Posterior cingulate gyrus (tissue), 11 donors: ENCODE measurements around the gene GPR78.
A peak's percentile ranks its signal among the peaks of the same experiment; 100 is the strongest.

Experiments
- DNase-seq, 10 donors: peaks; one replicate each; pipeline versions ENCODE4 v3.0.0 to v3.0.0-alpha.2; 2020 to 2021; ENCODE audit warnings: mixed read lengths in 3 of 10
- intact Hi-C: fragments of 100-400 bp; cut with DNase I; formaldehyde crosslinking; loops from one replicate; pipeline ENCODE4 v1.15.1; 2023

Gene GPR78, protein sequence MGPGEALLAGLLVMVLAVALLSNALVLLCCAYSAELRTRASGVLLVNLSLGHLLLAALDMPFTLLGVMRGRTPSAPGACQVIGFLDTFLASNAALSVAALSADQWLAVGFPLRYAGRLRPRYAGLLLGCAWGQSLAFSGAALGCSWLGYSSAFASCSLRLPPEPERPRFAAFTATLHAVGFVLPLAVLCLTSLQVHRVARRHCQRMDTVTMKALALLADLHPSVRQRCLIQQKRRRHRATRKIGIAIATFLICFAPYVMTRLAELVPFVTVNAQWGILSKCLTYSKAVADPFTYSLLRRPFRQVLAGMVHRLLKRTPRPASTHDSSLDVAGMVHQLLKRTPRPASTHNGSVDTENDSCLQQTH

DNA sequence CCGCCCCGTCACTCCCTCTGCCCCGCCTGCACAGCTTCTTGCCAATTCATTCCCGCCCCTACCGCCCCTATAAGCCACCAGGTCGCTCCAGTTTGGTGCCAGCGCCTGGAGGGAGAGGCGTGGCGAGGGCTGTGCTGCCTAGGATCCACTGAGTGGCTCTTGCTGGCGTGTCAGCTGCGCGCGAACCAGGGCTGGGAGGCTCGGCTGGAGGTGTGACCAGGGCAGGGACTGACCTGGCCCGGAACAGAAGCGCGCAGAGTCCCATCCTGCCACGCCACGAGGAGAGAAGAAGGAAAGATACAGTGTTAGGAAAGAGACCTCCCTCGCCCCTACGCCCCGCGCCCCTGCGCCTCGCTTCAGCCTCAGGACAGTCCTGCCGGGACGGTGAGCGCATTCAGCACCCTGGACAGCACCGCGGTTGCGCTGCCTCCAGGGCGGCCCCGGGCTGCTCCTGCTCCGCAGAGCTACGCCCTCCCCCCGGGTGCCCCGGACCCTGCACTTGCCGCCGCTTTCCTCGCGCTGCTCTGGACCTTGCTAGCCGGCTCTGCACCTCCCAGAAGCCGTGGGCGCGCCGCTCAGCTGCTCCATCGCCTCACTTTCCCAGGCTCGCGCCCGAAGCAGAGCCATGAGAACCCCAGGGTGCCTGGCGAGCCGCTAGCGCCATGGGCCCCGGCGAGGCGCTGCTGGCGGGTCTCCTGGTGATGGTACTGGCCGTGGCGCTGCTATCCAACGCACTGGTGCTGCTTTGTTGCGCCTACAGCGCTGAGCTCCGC, at the start of gene GPR78:
GPR78 (plus strand) TSS at position 72 of the 773 bp plus-strand sequence; CDS start at position 663, 591 bp downstream.
- DNase-seq: peak in 3 of 10 donors; percentile 68 to 84 (median 82)
- intact Hi-C loops: no loop called here

DNA sequence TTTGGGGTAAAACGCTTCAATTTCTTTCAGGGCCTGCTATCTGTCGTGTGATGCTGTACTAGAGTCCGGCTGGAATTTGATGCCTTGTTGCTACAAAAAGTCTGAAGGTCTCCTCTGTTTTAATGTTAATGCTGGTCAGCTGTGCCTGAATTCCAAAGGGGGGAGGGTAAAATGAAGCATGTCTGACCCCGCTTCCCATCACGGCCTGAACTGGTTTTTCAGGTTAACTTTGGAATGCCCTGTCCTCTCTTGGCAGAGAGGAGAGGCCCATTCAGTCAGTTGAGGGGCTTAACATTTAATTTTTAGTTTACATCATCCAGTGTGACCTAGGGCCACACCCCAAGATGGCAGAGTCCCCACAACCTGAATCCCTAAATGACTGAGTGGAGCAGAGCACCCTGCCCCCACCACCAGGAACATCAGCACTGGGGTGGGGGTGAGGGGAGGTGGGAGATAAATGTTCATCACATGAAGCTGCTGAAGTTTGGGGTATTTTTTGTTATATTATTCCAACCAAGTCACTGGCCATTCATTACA, 47.9 kb upstream of the GPR78 start:
- intact Hi-C loops: no loop called here
- DNase-seq: peak in 2 of 10 donors; percentile 5 to 20

DNA sequence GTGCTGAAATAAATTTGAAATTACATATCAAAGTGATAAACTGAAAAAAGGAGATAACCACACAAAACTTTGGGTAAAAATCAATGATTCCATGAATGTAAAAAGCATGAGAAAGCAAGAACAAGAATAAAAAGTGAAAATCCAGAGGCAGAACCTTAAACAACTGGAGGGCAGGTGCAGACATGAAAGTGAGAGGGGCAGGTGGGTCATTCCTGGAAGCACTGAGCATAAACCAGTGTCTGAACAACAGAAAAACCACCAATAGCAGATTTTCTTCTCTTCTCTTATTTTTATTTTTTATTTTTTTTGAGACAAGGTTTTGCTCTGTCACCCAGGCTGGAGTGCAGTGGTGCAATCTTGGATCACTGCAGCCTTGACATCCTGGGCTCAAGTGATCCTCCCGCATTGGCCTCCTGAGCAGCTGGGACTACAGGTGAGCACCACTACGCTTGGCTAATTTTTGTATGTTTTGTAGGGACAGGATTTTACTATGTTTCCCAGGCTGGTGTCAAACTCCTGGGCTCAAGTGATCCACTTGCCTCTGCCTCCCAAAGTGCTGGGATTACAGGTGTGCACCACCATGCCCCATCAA, 46.8 kb upstream of the GPR78 start:
- intact Hi-C loops: no loop called here
- DNase-seq: peak in 2 of 10 donors; percentile 11 to 33

DNA sequence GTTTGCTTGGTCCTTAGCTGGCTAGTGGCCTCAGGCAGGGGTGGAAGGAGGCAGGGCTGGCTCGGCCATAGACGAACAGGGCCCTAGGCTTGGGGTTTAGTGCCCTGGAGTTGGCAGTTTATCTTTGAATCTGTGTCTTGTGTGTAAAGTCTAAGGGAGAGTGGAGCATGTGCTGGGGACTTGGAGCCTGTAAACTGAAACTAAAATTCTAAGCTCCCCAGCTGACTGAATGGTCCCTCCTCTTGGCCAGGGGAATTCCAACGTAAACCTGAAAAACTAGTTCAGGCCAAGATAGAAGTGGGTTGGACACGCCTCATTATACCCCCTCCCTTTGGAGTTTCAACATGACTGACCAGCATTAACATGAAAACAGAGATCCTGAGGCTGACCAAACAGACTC, 46.1 kb upstream of the GPR78 start:
- peak in 2 of 10 donors; percentile 38 to 47 for DNase-seq
- intact Hi-C loops: no loop called here

DNA sequence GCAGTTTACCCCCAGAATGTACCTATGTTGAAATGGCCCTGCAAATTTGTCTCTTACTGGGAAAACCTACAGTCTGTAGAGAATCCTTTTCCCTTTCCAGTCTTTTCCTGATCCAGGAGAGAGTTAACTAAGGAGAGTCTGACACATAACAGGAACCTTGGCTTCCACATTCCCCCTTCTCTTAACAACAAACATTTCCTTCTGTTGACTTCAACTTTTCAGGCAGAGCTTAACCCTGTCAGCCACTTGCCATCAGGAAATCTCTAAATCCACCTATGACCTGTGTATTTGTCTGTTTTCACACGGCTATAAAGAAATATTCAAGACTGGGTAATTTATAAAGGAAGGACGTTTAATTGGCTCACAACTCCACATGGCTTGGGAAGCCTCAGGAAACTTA, 45.6 kb upstream of the GPR78 start:
- DNase-seq: no peak
- intact Hi-C loops: no loop called here

DNA sequence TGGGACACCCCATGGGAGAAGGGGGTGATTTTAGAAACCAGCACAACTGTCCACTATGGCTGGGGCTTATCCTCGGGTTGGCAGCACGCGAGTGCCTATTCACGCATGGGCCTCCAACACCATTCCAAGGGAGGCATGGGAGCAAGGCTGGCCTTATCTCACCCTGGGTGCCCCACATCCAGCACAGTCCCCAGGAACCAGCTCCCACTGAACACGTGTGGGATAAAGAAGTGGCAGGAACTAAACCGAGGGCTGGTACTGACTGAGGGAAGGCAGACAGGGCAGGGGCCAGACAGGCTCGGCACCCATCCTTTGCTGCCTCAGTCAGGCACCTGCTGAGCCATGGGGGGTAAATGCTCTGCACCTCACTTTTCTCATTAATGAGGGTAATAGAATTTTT, 43.7 kb upstream of the GPR78 start:
- peak in 2 of 10 donors; percentile 39 to 55 for DNase-seq
- intact Hi-C loops: no loop called here

DNA sequence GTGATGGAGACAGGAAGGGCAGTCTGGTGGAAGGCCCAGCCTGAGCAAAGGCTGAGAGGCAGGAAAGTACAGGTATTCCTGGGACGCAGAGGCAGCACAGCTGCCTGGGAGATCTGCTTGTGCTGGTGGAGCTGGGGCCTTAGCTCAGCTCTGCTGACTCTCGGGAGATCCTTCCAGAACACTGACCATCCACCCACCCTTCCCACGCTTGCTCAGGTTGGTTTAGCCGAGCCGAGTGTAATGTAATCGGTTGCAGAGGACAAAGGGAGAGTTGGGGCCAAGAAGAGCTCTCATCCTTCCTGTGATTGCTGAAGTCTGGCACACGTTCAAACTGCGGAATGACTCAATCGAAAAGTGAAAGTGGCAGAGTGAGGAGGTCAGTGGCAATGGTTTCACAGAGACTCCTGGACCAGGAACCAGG, 43.1 kb upstream of the GPR78 start:
- intact Hi-C loops: no loop called here
- peak in 2 of 10 donors; percentile 59 to 67 for DNase-seq

DNA sequence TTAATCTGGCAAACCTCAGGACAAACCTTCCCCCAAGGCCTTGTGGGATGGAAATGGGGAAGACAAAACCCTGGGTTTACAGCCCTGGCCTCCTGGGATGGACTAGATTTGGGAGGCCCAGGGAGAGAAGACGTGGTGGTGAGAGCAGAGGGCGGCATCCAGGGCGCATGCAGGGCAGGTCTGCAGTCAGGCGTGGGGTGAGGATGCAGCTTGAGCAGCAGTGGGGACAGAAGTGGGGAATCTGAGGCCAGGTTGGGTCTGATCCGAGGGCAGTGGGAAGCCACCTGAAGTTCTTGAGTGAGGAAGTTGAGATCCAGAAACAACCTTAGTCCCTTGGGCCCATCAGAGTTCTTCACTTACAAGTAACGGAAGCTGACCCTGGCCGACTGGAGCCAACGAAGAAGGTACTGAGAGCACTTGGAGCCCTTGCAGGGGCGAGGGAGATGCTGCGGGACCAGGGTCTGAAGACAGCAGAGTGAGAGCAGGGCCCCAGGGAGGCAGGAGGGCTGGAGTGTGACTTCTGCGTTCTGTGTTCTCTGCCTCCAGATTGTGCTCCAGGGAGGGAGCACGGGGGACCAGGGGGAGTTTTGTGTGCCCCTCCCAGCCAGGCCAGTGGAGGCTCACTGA, 42.0 kb upstream of the GPR78 start:
- DNase-seq: peak in 2 of 10 donors; percentile 29 to 52
- intact Hi-C loops: no loop called here

DNA sequence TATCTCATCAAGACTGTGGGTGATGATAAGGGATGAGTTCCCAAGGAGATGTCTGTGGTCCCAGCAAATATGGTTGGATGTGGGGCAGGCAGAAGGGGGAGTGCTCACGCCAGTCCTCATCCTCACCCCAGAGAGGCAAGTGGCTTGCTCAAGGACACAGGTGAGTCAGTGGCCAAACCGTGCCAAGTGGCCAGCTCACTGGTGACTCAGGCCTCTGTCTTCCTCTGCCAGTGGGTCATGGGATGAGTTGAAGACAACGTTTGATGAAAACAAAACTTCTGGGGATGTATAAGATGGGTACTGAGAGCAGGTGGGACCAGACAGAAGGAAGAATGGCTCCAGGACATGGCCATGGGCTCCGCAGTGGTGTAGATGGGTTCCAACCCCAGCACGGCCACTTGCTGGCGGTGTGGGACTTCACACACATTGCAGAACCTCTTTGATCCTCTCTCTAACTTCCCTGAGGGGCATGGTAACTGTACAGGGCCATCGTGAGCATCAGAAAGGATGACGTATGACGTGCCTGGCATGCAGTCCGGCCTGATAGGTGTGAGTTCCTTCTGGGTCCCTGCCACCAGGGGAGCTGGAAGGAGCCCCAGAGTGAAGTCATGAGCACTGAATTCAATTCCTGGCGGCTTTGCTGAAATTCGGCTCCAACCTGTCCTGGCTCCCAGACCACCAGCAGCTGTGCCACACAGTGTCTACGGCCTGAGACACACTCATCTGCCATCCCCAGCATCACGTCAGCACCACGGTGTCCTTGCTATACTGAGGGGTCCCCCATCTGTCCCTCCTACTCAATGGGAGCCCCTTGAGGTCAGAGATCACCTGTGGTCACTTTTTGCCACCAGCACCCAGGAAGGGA, 41.3 kb upstream of the GPR78 start:
- intact Hi-C loops: no loop called here
- DNase-seq: peak in 2 of 10 donors; percentile 35 to 65

DNA sequence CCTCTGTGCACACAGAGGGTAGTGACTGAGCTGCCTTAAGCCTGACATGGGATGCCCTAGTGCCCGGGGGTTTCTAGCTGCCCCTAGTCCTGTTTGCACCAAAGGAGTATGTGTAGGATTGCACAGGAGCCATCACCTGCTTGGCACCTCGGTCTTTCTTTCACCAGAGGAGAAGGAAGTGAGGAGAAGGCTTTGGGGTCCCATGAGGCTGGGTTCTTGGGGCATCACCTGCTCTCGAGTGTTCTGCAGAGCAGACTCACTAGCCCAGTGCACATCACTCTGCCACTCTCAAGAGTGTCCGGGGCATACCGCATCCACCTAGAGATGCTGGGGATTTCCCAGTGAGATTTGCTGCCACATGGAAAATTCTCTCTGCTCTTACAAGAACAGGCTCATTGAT, 40.5 kb upstream of the GPR78 start:
- intact Hi-C loops: no loop called here
- DNase-seq: peak in 3 of 10 donors; percentile 3 to 19 (median 5)

DNA sequence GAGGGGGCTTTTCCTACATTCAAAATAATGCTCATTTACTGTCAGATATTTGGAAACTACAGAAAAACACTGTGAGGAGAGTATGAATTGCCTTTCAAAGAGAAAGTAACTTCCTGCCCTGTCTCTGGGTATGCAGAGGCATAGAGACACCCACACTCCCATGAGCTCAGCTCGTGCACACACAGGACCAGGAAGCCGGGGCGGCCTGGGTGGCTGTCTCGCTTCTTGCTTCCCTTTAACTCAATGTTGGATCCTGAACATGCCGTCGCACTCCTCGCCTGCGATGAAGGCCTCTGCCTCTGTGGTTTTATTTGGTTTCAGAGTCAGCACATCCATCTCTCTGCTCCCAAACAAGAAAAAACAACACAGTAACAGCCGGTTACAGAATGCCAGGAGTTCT, 40.1 kb upstream of the GPR78 start:
- DNase-seq: peak in 2 of 10 donors; percentile 66 to 70
- intact Hi-C loops: no loop called here

DNA sequence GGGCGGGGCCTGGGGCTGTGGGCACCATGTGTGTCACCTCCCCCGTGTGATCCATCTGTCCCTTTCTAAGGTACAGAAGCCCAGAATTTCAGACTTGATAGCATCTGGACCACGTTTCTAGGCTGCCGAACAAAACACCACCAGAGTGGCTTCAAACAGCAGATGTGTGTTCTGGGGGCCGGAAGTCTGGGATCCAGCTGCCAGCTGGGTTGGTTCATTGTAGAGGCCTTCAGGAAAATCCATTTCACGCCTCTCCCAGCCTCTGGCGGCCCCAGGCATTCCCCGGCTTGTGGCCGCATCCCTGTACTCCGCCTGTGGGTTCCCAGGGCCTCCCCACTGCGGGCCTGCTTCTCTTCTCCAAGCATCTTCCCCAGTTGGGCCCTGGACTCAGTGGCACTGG, 39.6 kb upstream of the GPR78 start:
- peak in 2 of 10 donors; percentile 45 to 63 for DNase-seq
- intact Hi-C loops: no loop called here

DNA sequence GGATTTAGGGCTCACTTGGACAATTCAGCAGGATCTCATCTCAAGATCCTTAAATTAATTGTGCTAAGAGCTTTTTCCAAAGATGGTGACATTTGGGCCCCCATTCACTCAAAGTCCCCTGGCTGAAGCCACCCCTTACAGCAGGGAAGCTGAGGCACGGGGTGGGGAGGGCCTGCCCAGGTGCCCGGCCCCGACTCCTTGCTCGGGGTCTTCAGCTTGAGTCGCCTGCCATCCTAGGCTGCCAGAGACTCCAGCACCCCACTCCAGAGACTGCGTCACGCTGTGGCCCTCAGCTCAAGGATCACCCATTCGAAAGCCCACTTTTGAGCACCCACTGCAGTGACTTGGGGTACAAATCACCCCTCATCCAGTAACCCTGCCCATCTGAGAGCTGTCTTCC, 39.2 kb upstream of the GPR78 start:
- intact Hi-C loops: no loop called here
- DNase-seq: peak in 2 of 10 donors; percentile 17 to 31

DNA sequence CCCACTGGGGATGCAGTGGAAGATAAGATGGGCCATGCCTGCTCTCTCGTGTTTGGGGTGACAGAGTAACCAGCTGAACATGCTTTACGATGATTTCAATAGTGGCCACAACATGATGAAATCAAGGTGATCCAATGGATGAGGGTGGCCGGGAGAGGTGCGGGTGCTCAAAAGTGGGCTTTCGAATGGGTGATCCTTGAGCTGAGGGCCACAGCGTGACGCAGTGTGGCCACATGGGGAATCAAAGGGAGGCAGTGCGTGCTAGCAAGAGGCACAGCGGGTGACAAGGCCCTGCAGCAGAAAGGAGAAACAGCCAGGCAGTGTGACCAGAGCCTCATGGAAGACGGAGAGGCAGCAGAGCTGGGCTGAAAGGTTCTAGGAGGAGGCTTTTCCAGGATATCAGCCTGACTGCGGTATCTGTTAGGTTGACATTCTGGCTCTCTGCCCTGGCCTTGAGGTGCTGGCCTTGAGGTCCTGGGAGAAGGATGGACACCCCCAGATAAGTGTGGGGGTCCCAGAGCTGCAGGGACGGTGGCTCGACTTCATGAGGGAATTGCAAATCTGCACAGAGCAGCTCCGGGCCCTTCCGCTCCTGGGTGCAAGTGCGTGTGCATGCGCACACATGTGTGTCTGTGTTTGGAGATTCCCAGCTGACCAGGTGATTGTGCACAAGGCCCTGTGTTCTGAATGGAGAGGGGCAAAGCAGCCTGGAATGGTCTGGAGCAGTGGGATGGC, 38.0 kb upstream of the GPR78 start:
- peak in 2 of 10 donors; percentile 45 to 57 for DNase-seq
- intact Hi-C loops: no loop called here

DNA sequence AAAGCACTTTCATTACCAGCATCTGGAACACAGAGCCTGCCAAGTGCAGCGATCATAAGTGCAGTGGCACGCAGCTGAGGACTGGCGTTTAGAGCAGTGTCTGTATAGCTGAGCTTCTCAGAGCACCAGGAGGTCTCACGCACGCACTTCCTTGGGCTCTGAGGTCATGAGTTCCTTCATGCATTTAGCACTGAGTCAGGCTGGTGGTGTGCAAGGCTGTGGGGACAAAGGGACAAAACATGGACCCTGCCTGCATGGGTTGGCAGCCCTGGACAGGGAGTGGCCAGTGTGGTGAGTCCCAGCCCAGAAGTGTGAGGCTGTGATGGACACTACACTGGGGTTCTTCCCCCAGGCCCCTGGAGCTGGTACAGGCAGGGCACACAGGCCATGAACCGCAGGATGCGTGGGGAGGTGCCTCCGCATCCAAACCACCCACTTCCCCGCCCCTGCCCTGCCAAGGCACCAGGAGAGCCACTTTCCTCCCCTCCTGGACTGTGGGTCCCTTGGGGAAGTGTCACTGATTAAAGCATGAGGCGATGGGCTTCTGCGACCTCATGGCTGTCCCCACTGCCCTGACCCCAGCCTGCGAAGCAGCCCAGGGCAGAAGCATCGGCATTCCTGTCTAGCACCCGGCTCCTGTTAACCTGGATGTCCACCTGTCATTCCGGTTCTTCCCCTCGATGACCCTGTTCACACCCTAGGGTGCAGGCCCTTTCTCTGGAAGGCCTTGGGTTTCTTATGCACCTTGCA, 37.2 kb upstream of the GPR78 start:
- DNase-seq: peak in 2 of 10 donors; percentile 17 to 50
- intact Hi-C loops: no loop called here

DNA sequence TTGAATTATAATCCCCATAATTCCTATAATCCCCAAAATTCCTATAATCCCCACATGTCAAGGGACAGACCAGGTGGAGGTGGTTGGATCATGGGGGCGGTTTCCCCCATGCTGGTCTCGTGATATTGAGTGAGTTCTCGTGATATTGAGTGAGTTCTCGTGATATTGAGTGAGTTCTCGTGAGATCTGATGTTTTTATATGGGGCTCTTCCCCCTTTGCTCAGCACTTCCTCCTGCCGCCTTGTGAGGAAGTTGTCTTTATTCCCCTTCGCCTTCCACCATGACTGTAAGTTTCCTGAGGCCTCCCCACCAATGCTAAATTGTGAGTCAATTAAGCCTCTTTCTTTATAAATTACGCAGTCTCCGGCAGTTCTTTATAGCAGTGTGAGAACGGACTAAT, 36.6 kb upstream of the GPR78 start:
- DNase-seq: peak in 1 of 10 donors; percentile 12
- intact Hi-C loops: no loop called here

DNA sequence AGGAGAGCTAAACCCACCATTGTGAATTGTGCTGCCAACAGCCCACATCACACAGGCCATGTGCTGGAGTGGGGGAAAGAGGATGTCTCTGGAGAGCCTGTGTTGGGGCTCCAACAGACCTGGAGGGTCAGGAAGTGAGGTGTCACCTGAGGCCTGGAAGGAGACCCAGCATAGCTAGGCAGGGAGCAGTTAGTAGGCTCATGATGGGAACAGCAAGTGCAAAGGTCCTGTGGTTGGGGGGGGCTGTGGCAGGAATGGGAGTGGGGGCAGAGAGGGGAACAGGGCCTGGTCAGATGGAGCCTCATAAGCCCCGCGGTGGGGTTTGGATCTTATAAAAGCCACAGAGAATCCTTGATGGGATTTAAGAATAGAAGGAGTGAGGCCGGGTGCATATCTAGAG, 35.9 kb upstream of the GPR78 start:
- DNase-seq: peak in 1 of 10 donors; percentile 55
- intact Hi-C loops: no loop called here
